ENCODE measurements around the gene PPIG.
"Not testable (repeated sequence)": the region's sequence is repeated elsewhere in the genome, so short reads cannot be mapped to it uniquely, and the experiment has no call there.

PPIG gene

DNA sequence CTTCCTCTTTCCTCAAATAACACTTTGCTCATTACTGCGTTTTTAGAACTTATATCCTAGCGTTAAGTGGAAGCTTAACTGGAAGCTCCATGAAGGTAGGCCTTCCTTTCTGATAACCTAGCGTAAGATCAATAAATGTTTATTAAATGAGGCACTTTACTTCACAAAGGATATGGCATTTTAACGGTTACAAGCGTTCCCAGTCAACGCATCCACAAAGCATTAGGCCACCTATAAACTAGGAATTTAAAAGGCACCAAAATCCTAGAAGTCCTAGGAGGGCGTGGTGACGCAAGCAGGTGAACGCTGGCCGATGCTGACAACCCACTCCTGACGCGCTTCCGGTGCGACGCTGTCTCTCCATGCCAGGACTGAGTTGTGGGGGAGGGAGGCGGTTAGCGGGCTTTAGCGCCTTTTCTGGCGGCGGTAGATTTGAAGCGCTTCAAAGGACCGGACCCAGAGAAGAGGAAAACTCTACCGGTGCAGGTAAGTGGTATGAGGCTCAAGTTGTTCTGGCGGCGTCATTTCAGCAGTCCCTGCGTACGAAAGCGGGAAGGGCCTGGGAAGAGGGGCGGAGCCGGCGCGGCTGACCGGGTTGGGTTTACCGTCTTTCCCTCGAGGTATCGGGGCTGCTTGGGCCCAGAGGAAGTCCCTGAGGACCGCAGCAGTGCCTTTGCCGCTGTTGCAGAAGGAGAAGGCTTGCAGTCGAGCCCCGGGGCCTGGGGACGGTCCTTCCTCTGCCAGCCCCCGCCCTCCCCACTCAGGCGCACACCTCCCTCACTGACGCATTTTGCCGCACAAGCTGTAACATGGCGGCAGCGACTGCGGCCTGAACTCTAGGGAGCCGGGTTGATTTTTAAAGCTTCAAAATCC, at the start of gene PPIG:
PPIG (plus strand) TSS at position 347 of the 873 bp plus-strand sequence. CDS start 19,691 bp downstream, outside the sequence.
- H3K4me3 ChIP-seq (replicated peaks; ENCODE audit: low read depth, low read length): peak within 1 kb of the TSS; percentile 97
- peak; percentile 87 for DNase-seq (ENCODE audit: extremely low read depth, low read depth)
- TF ChIP-seq, protein P1, sequence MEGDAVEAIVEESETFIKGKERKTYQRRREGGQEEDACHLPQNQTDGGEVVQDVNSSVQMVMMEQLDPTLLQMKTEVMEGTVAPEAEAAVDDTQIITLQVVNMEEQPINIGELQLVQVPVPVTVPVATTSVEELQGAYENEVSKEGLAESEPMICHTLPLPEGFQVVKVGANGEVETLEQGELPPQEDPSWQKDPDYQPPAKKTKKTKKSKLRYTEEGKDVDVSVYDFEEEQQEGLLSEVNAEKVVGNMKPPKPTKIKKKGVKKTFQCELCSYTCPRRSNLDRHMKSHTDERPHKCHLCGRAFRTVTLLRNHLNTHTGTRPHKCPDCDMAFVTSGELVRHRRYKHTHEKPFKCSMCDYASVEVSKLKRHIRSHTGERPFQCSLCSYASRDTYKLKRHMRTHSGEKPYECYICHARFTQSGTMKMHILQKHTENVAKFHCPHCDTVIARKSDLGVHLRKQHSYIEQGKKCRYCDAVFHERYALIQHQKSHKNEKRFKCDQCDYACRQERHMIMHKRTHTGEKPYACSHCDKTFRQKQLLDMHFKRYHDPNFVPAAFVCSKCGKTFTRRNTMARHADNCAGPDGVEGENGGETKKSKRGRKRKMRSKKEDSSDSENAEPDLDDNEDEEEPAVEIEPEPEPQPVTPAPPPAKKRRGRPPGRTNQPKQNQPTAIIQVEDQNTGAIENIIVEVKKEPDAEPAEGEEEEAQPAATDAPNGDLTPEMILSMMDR (IDR thresholded peaks at IDR 0.05; ENCODE audit: low read depth, low read length, missing control alignments): no peak

DNA sequence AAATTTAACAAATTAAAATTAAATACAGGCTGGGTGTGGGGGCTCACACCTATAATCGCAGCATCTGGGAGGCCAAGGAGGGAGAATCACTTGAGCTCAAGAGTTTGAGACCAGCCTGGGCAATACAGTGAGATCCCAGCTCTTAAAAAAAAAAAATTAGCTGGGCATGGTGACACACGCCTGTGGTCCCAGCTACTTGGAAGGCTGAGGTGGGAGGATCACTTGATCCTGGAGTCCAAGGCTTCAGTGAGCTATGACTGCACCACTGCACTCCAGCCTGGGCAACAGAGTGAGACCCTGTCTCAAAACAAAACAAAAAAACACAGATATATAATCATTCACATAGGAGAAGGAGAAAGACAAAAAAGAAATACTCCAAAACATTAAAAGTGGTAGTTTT, 44.7 kb upstream of the PPIG start:
- not testable (repeated sequence) for DNase-seq (ENCODE audit: extremely low read depth, low read depth); H3K4me3 ChIP-seq (replicated peaks; ENCODE audit: low read depth, low read length)

DNA sequence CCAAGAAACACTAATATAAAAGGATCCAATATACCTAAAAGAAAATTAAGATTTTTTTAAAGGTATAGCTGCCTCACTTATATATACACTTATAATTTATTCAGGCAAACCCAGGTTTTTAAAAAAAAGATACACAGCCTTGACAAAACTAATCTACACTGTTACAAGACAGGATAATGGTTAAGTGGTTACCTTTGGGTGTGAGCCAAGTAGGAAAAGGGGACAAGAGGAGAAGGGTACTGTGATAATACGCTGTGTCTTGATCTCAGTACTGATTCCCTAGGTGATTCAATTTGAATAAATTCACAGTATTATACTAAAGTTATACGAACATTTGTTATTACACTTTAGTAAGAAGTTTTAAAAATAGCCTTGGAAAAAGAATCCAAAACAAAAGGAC, 44.0 kb upstream of the PPIG start:
- no peak overlapping the region for H3K4me3 ChIP-seq (replicated peaks; ENCODE audit: low read depth, low read length)
- no peak for DNase-seq (ENCODE audit: extremely low read depth, low read depth)
- TF ChIP-seq, protein P1 (IDR thresholded peaks at IDR 0.05; ENCODE audit: low read depth, low read length, missing control alignments): no peak

DNA sequence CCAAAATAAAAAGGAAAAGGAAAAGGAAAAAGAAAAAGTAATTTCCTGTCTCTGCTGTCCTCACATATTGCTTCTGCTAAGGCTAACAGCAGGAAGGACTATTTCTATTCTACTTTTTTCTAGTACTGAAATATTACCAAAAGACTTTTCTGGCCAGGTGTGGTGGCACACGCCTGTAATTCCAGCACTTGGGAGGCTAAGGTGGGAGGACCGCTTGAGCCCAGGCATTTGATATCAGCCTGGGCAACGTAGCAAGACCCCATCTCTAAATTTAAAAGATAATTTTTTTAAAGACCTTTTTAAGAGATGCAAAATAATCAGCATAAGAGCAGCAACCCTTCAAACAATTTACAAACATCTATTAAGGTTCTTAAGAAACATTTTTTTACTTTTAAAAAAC, 41.7 kb upstream of the PPIG start:
- TF ChIP-seq, protein P1 (IDR thresholded peaks at IDR 0.05; ENCODE audit: low read depth, low read length, missing control alignments): no peak
- H3K4me3 ChIP-seq (replicated peaks; ENCODE audit: low read depth, low read length): no peak overlapping the region
- DNase-seq (ENCODE audit: extremely low read depth, low read depth): no peak

DNA sequence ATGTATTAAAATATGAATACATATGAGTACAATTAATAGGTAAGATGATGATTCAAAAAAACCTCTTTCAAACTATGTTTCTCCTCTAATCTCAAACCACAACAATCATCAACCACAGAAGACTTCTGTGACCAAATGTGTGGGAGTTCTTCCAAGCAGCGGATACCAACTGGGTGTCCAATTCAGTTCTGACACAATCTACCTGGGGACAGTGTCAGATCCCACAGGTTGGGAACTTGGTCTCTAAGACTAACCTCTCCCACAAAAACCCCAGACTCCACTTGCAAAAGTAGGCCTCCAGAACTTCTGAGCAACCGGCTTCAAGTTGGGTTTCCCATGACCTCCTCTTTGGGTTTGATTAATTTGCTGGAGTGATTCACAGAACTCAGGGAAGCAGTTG, 37.4 kb upstream of the PPIG start:
- no peak overlapping the region for H3K4me3 ChIP-seq (replicated peaks; ENCODE audit: low read depth, low read length)

DNA sequence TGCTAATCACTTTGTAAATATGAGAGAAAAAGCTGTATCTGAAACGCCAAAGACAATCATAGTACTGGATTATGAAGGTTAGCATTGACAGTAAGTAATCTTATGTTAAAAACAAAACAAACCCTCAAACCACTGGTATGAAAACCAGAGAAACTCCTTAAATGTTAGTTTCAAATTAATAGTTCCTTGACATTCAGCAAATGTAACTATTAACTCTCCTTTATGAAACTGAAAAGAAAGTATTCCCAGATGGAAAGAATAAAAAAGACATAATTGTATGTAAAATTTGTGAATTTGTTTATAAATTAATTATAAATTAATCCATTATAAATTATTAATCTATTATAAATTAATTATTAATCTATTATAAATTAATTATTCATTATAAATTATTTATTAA, 22.8 kb upstream of the PPIG start:
- TF ChIP-seq, protein P1 (IDR thresholded peaks at IDR 0.05; ENCODE audit: low read depth, low read length, missing control alignments): no peak
- H3K4me3 ChIP-seq (replicated peaks; ENCODE audit: low read depth, low read length): no peak overlapping the region
- DNase-seq (ENCODE audit: extremely low read depth, low read depth): no peak

More for the DNA sequence above, 37.4 kb upstream of the PPIG start:
- TF ChIP-seq, protein P1 (IDR thresholded peaks at IDR 0.05; ENCODE audit: low read depth, low read length, missing control alignments): no peak
- DNase-seq (ENCODE audit: extremely low read depth, low read depth): no peak

DNA sequence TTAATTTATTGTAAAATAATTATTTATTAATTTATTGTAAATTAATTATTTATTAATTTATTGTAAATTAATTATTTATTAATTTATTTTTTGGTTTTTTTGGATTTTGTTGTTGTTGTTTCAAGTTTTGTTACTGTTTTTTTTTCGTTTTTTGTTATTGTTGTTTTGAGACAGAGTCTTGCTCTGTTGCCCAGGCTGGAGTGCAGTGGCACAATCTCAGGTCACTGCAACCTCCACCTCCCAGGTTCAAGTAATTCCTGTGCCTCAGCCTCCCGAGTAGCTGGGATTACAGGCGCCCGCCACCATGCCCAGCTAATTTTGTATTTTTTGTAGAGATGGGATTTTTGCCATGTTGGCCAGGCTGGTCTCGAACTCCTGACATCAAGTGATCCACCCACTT, 22.1 kb upstream of the PPIG start:
- H3K4me3 ChIP-seq (replicated peaks; ENCODE audit: low read depth, low read length); DNase-seq (ENCODE audit: extremely low read depth, low read depth): not testable (repeated sequence)

DNA sequence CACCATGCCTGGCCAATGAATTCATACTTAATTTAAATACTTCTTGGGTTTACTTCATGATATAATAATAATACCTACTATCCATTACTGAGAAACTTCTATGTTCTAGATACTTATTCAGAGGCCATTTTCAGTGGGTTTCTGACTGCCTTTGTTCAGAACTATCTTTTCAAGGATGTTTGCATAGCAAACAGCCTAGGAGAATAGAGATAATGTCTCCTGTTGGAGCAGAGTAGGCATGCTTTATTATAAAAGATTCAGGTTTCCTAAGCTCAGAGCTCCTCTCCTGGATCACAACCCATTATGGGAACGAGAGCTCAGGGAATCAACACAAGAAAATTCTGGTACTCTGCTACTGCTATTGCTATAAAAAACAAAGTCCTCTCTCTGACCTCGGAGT, 21.6 kb upstream of the PPIG start:
- H3K4me3 ChIP-seq (replicated peaks; ENCODE audit: low read depth, low read length): no peak overlapping the region
- TF ChIP-seq, protein P1 (IDR thresholded peaks at IDR 0.05; ENCODE audit: low read depth, low read length, missing control alignments): no peak
- DNase-seq (ENCODE audit: extremely low read depth, low read depth): no peak

Measured in HFF-Myc (cell line).